Measurements from ENCODE around the gene INPP5A. TPM values are rescaled to one million over a fixed set of nuclear protein-coding genes. Genes with fewer than 3 reads are reported as not detected.
"Not testable (repeated sequence)": the region's sequence is repeated elsewhere in the genome, so short reads cannot be mapped to it uniquely, and the experiment has no call there.

Gene INPP5A
- total RNA-seq, 1 donor from 2014 or later: 30.6 TPM

DNA sequence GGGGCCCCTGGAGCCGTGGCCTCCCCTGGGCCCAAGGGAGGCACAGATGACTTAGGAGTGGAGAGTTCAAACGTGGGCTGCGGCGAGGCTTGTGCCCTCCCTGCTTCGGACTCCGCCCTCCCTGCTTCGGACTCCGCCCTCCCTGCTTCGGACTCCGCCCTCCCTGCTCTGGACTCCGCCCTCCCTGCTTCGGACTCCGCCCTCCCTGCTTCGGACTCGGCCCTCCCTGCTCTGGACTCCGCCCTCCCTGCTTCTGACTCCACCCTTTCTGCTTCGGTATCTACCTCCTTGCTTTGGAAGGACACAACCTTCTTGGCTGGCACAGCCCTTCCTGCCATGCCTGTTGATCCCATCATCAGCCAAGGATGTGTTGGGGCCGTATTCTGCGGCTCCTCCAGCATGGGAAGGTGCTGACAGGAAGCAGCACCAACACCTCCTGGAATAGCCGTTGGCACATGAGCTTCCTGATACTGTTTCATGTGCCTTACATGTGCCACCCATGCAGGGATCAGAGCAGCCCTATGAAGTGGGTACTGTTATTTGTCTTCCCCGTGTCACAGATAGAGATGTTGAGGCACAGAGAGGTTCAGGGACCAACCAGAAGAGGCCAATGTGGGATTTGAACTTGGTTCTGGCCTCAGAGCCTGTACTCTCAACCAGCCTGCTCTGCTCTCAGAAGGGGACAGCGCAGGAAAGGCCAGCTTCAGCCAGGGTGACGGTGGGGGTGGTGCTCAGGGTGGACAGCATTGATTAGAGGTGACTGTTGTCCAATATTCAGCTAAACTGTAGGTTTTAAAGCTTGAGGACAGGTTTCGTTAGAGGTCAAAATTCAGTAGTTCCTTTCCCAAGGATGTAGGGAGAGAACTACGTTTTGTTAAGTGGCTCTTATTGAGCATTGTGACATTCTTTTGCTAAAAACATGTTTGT lies 133.9 kb downstream of the INPP5A start:
- H3K36me3 Mint-ChIP-seq (ENCODE audit: insufficient read depth): peaks cover 26% of the 10 kb centered on the region
- H3K27me3 Mint-ChIP-seq: peaks cover 9% of the 10 kb centered on the region
- H3K27ac Mint-ChIP-seq: peak overlapping the region; percentile 21
- no peak for DNase-seq (ENCODE audit: low spot score, unreplicated experiment)
- TF ChIP-seq, protein P1, sequence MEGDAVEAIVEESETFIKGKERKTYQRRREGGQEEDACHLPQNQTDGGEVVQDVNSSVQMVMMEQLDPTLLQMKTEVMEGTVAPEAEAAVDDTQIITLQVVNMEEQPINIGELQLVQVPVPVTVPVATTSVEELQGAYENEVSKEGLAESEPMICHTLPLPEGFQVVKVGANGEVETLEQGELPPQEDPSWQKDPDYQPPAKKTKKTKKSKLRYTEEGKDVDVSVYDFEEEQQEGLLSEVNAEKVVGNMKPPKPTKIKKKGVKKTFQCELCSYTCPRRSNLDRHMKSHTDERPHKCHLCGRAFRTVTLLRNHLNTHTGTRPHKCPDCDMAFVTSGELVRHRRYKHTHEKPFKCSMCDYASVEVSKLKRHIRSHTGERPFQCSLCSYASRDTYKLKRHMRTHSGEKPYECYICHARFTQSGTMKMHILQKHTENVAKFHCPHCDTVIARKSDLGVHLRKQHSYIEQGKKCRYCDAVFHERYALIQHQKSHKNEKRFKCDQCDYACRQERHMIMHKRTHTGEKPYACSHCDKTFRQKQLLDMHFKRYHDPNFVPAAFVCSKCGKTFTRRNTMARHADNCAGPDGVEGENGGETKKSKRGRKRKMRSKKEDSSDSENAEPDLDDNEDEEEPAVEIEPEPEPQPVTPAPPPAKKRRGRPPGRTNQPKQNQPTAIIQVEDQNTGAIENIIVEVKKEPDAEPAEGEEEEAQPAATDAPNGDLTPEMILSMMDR (IDR thresholded peaks at IDR 0.05; ENCODE audit: unreplicated experiment): no peak
- H3K9me3 Mint-ChIP-seq (ENCODE audit: low read depth): peaks cover 16% of the 10 kb centered on the region
- no peak overlapping the region for H3K4me3 Mint-ChIP-seq (ENCODE audit: low read depth)
- H3K4me1 Mint-ChIP-seq (ENCODE audit: low read depth): peaks cover 16% of the 10 kb centered on the region

DNA sequence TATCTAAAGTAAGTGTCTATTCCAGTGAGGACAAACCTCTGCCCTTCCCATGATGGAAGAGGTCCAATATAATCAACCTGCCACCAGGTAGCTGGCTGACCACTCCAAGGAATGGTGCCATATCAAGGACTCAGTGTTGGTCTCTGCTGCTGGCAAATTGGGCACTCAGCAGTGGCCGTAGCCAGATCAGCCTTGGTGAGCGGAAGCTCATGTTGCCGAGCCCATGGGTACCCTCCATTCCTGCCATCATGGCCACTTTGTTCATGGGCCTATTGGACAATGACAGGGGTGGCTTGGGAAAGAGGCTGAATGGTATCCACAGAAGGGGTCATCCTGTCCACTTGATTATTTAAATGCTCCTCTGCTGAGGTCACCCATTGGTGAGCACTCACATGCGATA lies 136.2 kb downstream of the INPP5A start:
- peaks cover 16% of the 10 kb centered on the region for H3K9me3 Mint-ChIP-seq (ENCODE audit: low read depth)
- H3K4me1 Mint-ChIP-seq (ENCODE audit: low read depth); DNase-seq (ENCODE audit: low spot score, unreplicated experiment); H3K4me3 Mint-ChIP-seq (ENCODE audit: low read depth); H3K27ac Mint-ChIP-seq; H3K27me3 Mint-ChIP-seq: not testable (repeated sequence)
- peaks cover 30% of the 10 kb centered on the region for H3K36me3 Mint-ChIP-seq (ENCODE audit: insufficient read depth)

DNA sequence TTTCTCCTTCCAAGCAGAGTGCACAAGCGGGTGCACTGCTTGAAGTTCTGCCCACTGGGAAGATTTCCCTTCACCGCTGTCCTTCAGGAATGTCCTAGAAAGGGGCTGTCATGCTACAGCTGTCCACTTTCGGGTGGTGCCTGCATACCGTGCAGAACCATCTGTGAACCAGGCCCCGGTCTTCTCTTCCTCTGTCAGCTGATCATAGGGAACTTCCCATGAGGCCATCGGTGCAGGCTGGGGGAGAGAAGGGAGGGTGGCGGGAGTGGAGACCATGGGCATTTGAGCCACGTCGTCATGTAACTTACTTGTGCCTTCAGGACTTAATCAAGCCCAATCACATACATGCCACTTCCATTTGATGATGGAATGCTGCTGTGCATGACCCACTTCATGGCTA lies 136.7 kb downstream of the INPP5A start:
- Mint-ChIP-seq H3K4me3 (ENCODE audit: low read depth) (no peak overlapping the region), H3K27me3 (peaks cover 14% of the 10 kb centered on the region), H3K4me1 (ENCODE audit: low read depth) (peaks cover 9% of the 10 kb centered on the region), H3K9me3 (ENCODE audit: low read depth) (peaks cover 21% of the 10 kb centered on the region), H3K36me3 (ENCODE audit: insufficient read depth) (peaks cover 36% of the 10 kb centered on the region), H3K27ac (no peak overlapping the region)
- TF ChIP-seq, protein P1 (IDR thresholded peaks at IDR 0.05; ENCODE audit: unreplicated experiment): no peak
- DNase-seq (ENCODE audit: low spot score, unreplicated experiment): no peak

DNA sequence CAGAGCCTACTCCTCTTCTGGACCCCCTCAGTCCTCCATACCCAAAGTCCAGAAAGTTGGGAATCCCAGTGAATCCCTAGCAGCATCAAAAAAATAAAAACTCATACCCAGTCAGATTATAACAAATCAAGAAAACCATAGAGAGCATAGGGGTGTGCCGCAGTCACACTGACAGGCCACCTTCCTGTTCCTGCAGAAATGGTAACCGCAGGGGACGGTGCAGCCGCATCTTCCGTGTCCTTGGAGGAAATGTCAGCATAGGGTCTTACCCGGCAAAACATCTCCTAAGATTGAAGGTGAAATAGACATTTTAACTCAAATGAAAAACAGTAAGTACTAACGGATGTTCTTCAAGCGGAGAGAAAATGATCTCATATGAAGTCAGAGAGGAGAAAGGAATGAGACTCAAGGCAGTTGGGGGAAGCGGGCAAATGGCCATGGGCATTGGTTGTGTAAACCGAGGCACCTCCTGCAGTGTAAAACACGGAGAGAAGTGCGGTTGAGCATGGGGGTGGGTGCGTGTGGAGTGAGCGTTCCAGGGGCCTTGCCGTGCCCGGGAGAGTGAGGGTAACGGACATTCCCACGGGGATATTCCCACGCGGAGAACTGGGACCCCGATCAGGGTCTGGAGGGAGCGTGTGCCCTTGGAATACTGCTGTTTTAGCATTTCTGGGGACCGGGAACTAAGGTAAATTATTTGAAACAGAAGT lies 137.6 kb downstream of the INPP5A start:
- Mint-ChIP-seq H3K27me3 (peaks cover 15% of the 10 kb centered on the region), H3K36me3 (ENCODE audit: insufficient read depth) (peaks cover 42% of the 10 kb centered on the region), H3K4me1 (ENCODE audit: low read depth) (peaks cover 8% of the 10 kb centered on the region), H3K27ac (no peak overlapping the region), H3K4me3 (ENCODE audit: low read depth) (no peak overlapping the region), H3K9me3 (ENCODE audit: low read depth) (peaks cover 29% of the 10 kb centered on the region)
- DNase-seq (ENCODE audit: low spot score, unreplicated experiment): no peak
- TF ChIP-seq, protein P1 (IDR thresholded peaks at IDR 0.05; ENCODE audit: unreplicated experiment): no peak

DNA sequence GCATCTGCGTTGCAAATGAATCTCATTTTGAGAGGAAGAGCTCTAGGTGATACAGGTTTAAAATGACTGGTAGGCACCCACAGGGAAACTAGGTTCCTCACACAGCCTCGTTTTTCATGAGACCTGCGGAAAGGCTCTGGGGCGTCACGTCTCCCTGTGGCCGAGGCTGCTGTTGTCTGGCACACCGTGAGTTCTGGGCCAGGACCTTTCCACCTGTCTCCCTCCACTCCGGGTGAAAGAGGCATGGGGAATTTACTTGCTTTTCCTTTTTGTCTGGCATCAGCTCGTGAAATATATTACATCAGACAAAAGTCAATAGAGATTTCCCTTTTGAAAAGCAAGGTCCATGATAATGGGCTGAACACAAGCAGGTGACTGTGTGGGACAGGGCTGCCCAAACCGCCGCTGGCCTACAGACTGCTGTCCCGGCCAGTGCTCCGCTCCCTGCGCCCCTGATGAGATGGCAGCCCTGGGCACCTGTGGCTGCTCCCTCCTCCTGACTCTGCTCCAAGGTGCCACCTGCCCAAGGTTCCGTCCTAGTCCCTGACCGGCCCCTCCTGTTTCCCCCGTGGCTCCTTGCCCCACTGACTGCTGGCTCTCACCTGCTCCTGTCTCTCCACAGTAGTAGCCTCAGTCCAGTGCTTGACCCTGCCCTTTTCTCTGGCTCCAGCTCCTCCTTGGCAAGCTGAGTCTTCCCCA lies 138.8 kb downstream of the INPP5A start:
- H3K9me3 Mint-ChIP-seq (ENCODE audit: low read depth): peaks cover 33% of the 10 kb centered on the region
- no peak for DNase-seq (ENCODE audit: low spot score, unreplicated experiment)

More for the DNA sequence above, 138.8 kb downstream of the INPP5A start:
- Mint-ChIP-seq H3K27me3 (peaks cover 15% of the 10 kb centered on the region), H3K27ac (peak overlapping the region; percentile 43), H3K4me3 (ENCODE audit: low read depth) (no peak overlapping the region), H3K36me3 (ENCODE audit: insufficient read depth) (peaks cover 44% of the 10 kb centered on the region), H3K4me1 (ENCODE audit: low read depth) (peaks cover 8% of the 10 kb centered on the region)
- TF ChIP-seq, protein P1 (IDR thresholded peaks at IDR 0.05; ENCODE audit: unreplicated experiment): no peak

All from progenitor cell of endocrine pancreas (in vitro differentiated cells).